Jurkat, Clone E6-1 (cell line): ENCODE measurements around the gene LCN1.

ENCODE experiments used
- DNase-seq: peaks from one replicate; pipeline ENCODE4 v3.0.0-alpha.2; 2011; ENCODE audit warnings: low read depth, low spot score
- H3K4me3 ChIP-seq: 2 replicates; pipeline ENCODE4 v1.5.1; 2011; ENCODE audit warnings: mild to moderate bottlenecking, low read length, control low read depth, moderate library complexity

The LCN1 gene

GRCh38 chr9:135561391-135562234, 40.4 kb downstream of the LCN1 start, which contains the start of gene PAEP:
TSS of gene PAEP (plus strand) at chr9:135561756.
- DNase-seq: no peak
- no peak within 1 kb of the TSS for H3K4me3 ChIP-seq

- no peak for DNase-seq
- no peak overlapping the region for H3K4me3 ChIP-seq
Measured at GRCh38 chr9:135562235-135562745, 41.0 kb downstream of the LCN1 start.

- H3K4me3 ChIP-seq: no peak overlapping the region
- DNase-seq: no peak
Measured at GRCh38 chr9:135563039-135563476, 41.8 kb downstream of the LCN1 start.

GRCh38 chr9:135563858-135564257, 42.6 kb downstream of the LCN1 start:
- DNase-seq: no peak
- no peak overlapping the region for H3K4me3 ChIP-seq

GRCh38 chr9:135565141-135565628, 43.9 kb downstream of the LCN1 start:
- no peak for DNase-seq
- no peak overlapping the region for H3K4me3 ChIP-seq

- DNase-seq: no peak
- no peak overlapping the region for H3K4me3 ChIP-seq
Measured at GRCh38 chr9:135565636-135566035, 44.4 kb downstream of the LCN1 start.

GRCh38 chr9:135566552-135566951, 45.3 kb downstream of the LCN1 start:
- DNase-seq: no peak
- no peak overlapping the region for H3K4me3 ChIP-seq

- no peak overlapping the region for H3K4me3 ChIP-seq
- no peak for DNase-seq
Measured at GRCh38 chr9:135567311-135567710, 46.1 kb downstream of the LCN1 start.

- no peak overlapping the region for H3K4me3 ChIP-seq
- no peak for DNase-seq
Measured at GRCh38 chr9:135568026-135568425, 46.8 kb downstream of the LCN1 start.

GRCh38 chr9:135570456-135570855, 49.2 kb downstream of the LCN1 start:
- no peak for DNase-seq
- no peak overlapping the region for H3K4me3 ChIP-seq

GRCh38 chr9:135572233-135572632, 51.0 kb downstream of the LCN1 start:
- no peak overlapping the region for H3K4me3 ChIP-seq
- no peak for DNase-seq

- H3K4me3 ChIP-seq: no peak overlapping the region
- no peak for DNase-seq
Measured at GRCh38 chr9:135573124-135573523, 51.9 kb downstream of the LCN1 start.

- no peak overlapping the region for H3K4me3 ChIP-seq
- DNase-seq: no peak
Measured at GRCh38 chr9:135574331-135574730, 53.1 kb downstream of the LCN1 start.

GRCh38 chr9:135574943-135575342, 53.7 kb downstream of the LCN1 start:
- DNase-seq: no peak
- H3K4me3 ChIP-seq: no peak overlapping the region
